HepG2 (cell line): Measurements from ENCODE around the gene NDUFB10. TPM values are rescaled to one million over a fixed set of nuclear protein-coding genes. Genes with fewer than 3 reads are reported as not detected.
A peak's percentile ranks its signal among the peaks of the same experiment; 100 is the strongest.

ENCODE experiments used
- CREBL2 ChIP-seq: sonication (generic); formaldehyde crosslinking; IDR thresholded peaks from 2 replicates; pipeline ENCODE4 v1.8.1; 2023; ENCODE audit warnings: missing genetic modification reagents, mild to moderate bottlenecking, borderline replicate concordance
- ETS1 ChIP-seq: sonication (generic); formaldehyde crosslinking; IDR thresholded peaks from 2 replicates; pipeline ENCODE4 v1.4.0; 2020; ENCODE audit warnings: missing genetic modification reagents
- HIVEP1 ChIP-seq: sonication (generic); formaldehyde crosslinking; IDR thresholded peaks from 2 replicates; pipeline ENCODE4 v1.4.0; 2020; ENCODE audit warnings: mild to moderate bottlenecking, missing genetic modification reagents
- HNRNPUL1 ChIP-seq: fragments of 200-400 bp; formaldehyde crosslinking; IDR thresholded peaks from 2 replicates; pipeline ENCODE4 v1.6.1; 2017; ENCODE audit warnings: low read depth, mild to moderate bottlenecking, low read length, moderate library complexity
- IRX3 ChIP-seq: sonication (generic); formaldehyde crosslinking; IDR thresholded peaks from 2 replicates; pipeline ENCODE4 v1.8.1; 2023; ENCODE audit warnings: mild to moderate bottlenecking, low read depth, missing genetic modification reagents, borderline replicate concordance
- KDM5B ChIP-seq: sonication (generic); formaldehyde crosslinking; IDR thresholded peaks from 2 replicates; pipeline ENCODE4 v1.4.0; 2020; ENCODE audit warnings: missing genetic modification reagents, mild to moderate bottlenecking, borderline replicate concordance
- KLF16 ChIP-seq, 2 experiments: sonication (generic) in 1 of 2; formaldehyde crosslinking in 1 of 2; IDR thresholded peaks; 2 replicates each; pipeline versions ENCODE4 v1.6.1 to v1.8.0; 2016 to 2023; ENCODE audit warnings: missing genetic modification reagents in 2 of 2, missing compliant biosample characterization in 1 of 2
- MAFG ChIP-seq: sonication (generic); formaldehyde crosslinking; IDR thresholded peaks from 2 replicates; pipeline ENCODE4 v1.5.1; 2020; ENCODE audit warnings: mild to moderate bottlenecking, missing genetic modification reagents
- RFX5 ChIP-seq: IDR thresholded peaks from 2 replicates; pipeline ENCODE4 v1.6.1; 2011; ENCODE audit warnings: low read depth, low read length, improper control_type of control experiment
- RORA ChIP-seq: sonication (generic); formaldehyde crosslinking; IDR thresholded peaks from 2 replicates; pipeline ENCODE4 v1.5.0; 2020; ENCODE audit warnings: mild to moderate bottlenecking, missing genetic modification reagents, moderate library complexity
- SNAPC2 ChIP-seq: sonication (generic); formaldehyde crosslinking; IDR thresholded peaks from 2 replicates; pipeline ENCODE4 v1.8.1; 2022; ENCODE audit warnings: mild to moderate bottlenecking, missing genetic modification reagents
- SNRNP70 ChIP-seq: fragments of 200-400 bp; formaldehyde crosslinking; IDR thresholded peaks from 2 replicates; pipeline ENCODE4 v1.6.1; 2017; ENCODE audit warnings: mild to moderate bottlenecking, low read depth, low read length, moderate library complexity
- ZBTB4 ChIP-seq: sonication (generic); formaldehyde crosslinking; IDR thresholded peaks from 2 replicates; pipeline ENCODE4 v1.4.0; 2020; ENCODE audit warnings: missing genetic modification reagents, mild to moderate bottlenecking, borderline replicate concordance
- ZNF337 ChIP-seq: sonication (generic); formaldehyde crosslinking; IDR thresholded peaks from 2 replicates; pipeline ENCODE4 v1.5.1; 2020; ENCODE audit warnings: missing genetic modification reagents, low read depth, mild to moderate bottlenecking, borderline replicate concordance
- ZNF343 ChIP-seq: sonication (generic); formaldehyde crosslinking; IDR thresholded peaks from 2 replicates; pipeline ENCODE4 v1.4.0; 2020; ENCODE audit warnings: mild to moderate bottlenecking, missing genetic modification reagents
- ZNF496 ChIP-seq: sonication (generic); formaldehyde crosslinking; IDR thresholded peaks from 2 replicates; pipeline ENCODE4 v1.8.1; 2023; ENCODE audit warnings: mild to moderate bottlenecking, moderate library complexity, missing genetic modification reagents; ENCODE audit not compliant: insufficient replicate concordance
- ZNF510 ChIP-seq: sonication (generic); formaldehyde crosslinking; IDR thresholded peaks from 2 replicates; pipeline ENCODE4 v1.4.0; 2020; ENCODE audit warnings: low read depth, mild to moderate bottlenecking, missing genetic modification reagents
- ZNF564 ChIP-seq: sonication (generic); formaldehyde crosslinking; IDR thresholded peaks from 2 replicates; pipeline ENCODE4 v1.8.1; 2023; ENCODE audit warnings: mild to moderate bottlenecking, missing genetic modification reagents
- ZNF670 ChIP-seq: sonication (generic); formaldehyde crosslinking; IDR thresholded peaks from 2 replicates; pipeline ENCODE4 v1.8.0; 2022; ENCODE audit warnings: mild to moderate bottlenecking, missing genetic modification reagents, borderline replicate concordance
- ZNF704 ChIP-seq: sonication (generic); formaldehyde crosslinking; IDR thresholded peaks from 2 replicates; pipeline ENCODE4 v1.8.1; 2023; ENCODE audit warnings: mild to moderate bottlenecking, inconsistent platforms, moderate library complexity, missing genetic modification reagents, borderline replicate concordance
- ZNF740 ChIP-seq: sonication (generic); formaldehyde crosslinking; IDR thresholded peaks from 2 replicates; pipeline ENCODE4 v1.4.0; 2020; ENCODE audit warnings: missing genetic modification reagents
- polyA plus RNA-seq, 8 experiments: library from polyadenylated mRNA; depleted of rRNA in 3 of 8; stranded (reverse) in 7 of 8; unstranded in 1 of 8; fragments of >200 nt; fragmentation: Illumina TruSeq in 4 of 8; extraction: Trizol in 4 of 8; gene quantifications; 2 replicates each; pipeline versions ENCODE4 v1.2.1 to v1.2.3, GENCODE V29; 2011 to 2016; ENCODE audit warnings: low read depth in 4 of 8, missing spikeins in 1 of 8, mixed read lengths in 1 of 8; ENCODE audit not compliant: insufficient read depth in 1 of 8
- total RNA-seq, 5 experiments: library from RNA; depleted of rRNA; stranded (reverse); fragments of >200 nt; fragmentation: Illumina TruSeq; extraction: Trizol; gene quantifications; 2 replicates each; pipeline ENCODE4 v1.2.3, GENCODE V29; 2016; ENCODE audit warnings: low read depth in 1 of 5

The NDUFB10 gene
- total and polyA plus RNA-seq, 2 of the 13 experiments (the other 11 are each of a cell fraction or from before 2014, with no cell fraction given) = 68.6 to 157 TPM

- TF ChIP-seq KLF16 (CRISPR knock-in tag; IDR thresholded peaks at IDR 0.05) (peak in 1 of 2 experiments; percentile 83; a peak in 1 of 4 replicates), CREBL2 (no peak), ZNF670 (CRISPR knock-in tag) (peak; percentile 61; the same call in 1 of the 2 replicates), RORA (CRISPR knock-in tag) (no peak), ZNF510 (no peak), ZNF337 (0 out of 2 replicates have a peak, but pooled peaks have one; percentile 44), RFX5 (no peak), MAFG (CRISPR knock-in tag) (no peak), HNRNPUL1 (no peak), ZNF704 (CRISPR knock-in tag) (0 out of 2 replicates have a peak, but pooled peaks have one; percentile 36), HIVEP1 (CRISPR knock-in tag) (no peak), SNAPC2 (CRISPR knock-in tag) (no peak), ZNF343 (CRISPR knock-in tag) (peak; percentile 40; the same call in 1 of the 2 replicates), ZNF496 (CRISPR knock-in tag) (no peak), KDM5B (peak; percentile 83; the same call in 1 of the 2 replicates), ETS1 (CRISPR knock-in tag) (no peak), ZBTB4 (no peak), IRX3 (CRISPR knock-in tag) (no peak), SNRNP70 (no peak), ZNF564 (no peak), ZNF740 (CRISPR knock-in tag) (no peak)
These were observed at the start of gene NDUFB10 (continued) for GRCh38 chr16:1959269-1960039.
